Chondrocyte (in vitro differentiated cells): ENCODE measurements around the gene COL25A1. TPM values are rescaled to one million over a fixed set of nuclear protein-coding genes. Genes with fewer than 3 reads are reported as not detected.

Source experiments
- DNase-seq: peaks from one replicate; pipeline ENCODE4 v3.0.0; 2021; ENCODE audit warnings: mixed read lengths, low spot score
- H3K27ac Mint-ChIP-seq: one replicate; pipeline ENCODE4 v1.8.0; 2021; ENCODE audit warnings: mild to moderate bottlenecking, moderate library complexity, mixed read lengths; ENCODE audit not compliant: unreplicated experiment
- H3K27me3 Mint-ChIP-seq: 2 replicates; pipeline ENCODE4 v1.8.0; 2021; ENCODE audit warnings: low read depth, mixed read lengths
- H3K36me3 Mint-ChIP-seq: 2 replicates; pipeline ENCODE4 v1.8.0; 2021; ENCODE audit warnings: low read depth, mixed read lengths
- H3K4me1 Mint-ChIP-seq: 2 replicates; pipeline ENCODE4 v1.8.0; 2021; ENCODE audit warnings: low read depth, mild to moderate bottlenecking, mixed read lengths
- H3K4me3 Mint-ChIP-seq: one replicate; pipeline ENCODE4 v1.8.0; 2021; ENCODE audit warnings: mild to moderate bottlenecking, moderate library complexity, mixed read lengths; ENCODE audit not compliant: unreplicated experiment
- H3K9me3 Mint-ChIP-seq: 2 replicates; pipeline ENCODE4 v1.8.0; 2021; ENCODE audit warnings: low read depth, mixed read lengths
- CTCF ChIP-seq: fragments of 200-600 bp; sonication (generic); IDR thresholded peaks from 2 replicates; pipeline ENCODE4 v1.5.0; 2021; ENCODE audit warnings: antibody characterized with exemption, mild to moderate bottlenecking, moderate library complexity
- total RNA-seq: library from RNA; stranded (reverse); gene quantifications from 3 replicates; pipeline ENCODE4 v1.2.1, GENCODE V29; 2021

COL25A1 gene
- total RNA-seq, 1 donor from 2014 or later = 0.45 TPM

GRCh38 chr4:108799306-108799705 is 503.2 kb downstream of the COL25A1 start:
- Mint-ChIP-seq H3K27ac (no peak overlapping the region), H3K36me3 (no peaks in the 10 kb centered on the region), H3K4me1 (peaks cover 9% of the 10 kb centered on the region), H3K9me3 (no peaks in the 10 kb centered on the region), H3K4me3 (no peak overlapping the region), H3K27me3 (no peaks in the 10 kb centered on the region)
- no peak for DNase-seq
- TF ChIP-seq CTCF = no peak

- Mint-ChIP-seq H3K27ac (no peak overlapping the region), H3K4me1 (peaks cover 18% of the 10 kb centered on the region)
Observed at GRCh38 chr4:108796173-108796572, 506.3 kb downstream of the COL25A1 start.

GRCh38 chr4:108795733-108796132 is 506.7 kb downstream of the COL25A1 start:
- H3K4me3 Mint-ChIP-seq = no peak overlapping the region
- DNase-seq = no peak
- no peaks in the 10 kb centered on the region for H3K9me3 Mint-ChIP-seq
- no peaks in the 10 kb centered on the region for H3K27me3 Mint-ChIP-seq
- H3K36me3 Mint-ChIP-seq = no peaks in the 10 kb centered on the region
- no peak overlapping the region for H3K27ac Mint-ChIP-seq
- H3K4me1 Mint-ChIP-seq = peaks cover 18% of the 10 kb centered on the region
- no peak for TF ChIP-seq CTCF

More at GRCh38 chr4:108796173-108796572, 506.3 kb downstream of the COL25A1 start:
- H3K9me3 Mint-ChIP-seq = no peaks in the 10 kb centered on the region
- no peaks in the 10 kb centered on the region for H3K27me3 Mint-ChIP-seq
- no peak for DNase-seq
- no peak for TF ChIP-seq CTCF
- H3K4me3 Mint-ChIP-seq = no peak overlapping the region
- H3K36me3 Mint-ChIP-seq = no peaks in the 10 kb centered on the region

GRCh38 chr4:108794136-108794535 is 508.3 kb downstream of the COL25A1 start:
- H3K9me3 Mint-ChIP-seq = no peaks in the 10 kb centered on the region
- H3K27me3 Mint-ChIP-seq = no peaks in the 10 kb centered on the region
- H3K36me3 Mint-ChIP-seq = no peaks in the 10 kb centered on the region
- no peak for DNase-seq
- peaks cover 18% of the 10 kb centered on the region for H3K4me1 Mint-ChIP-seq
- H3K4me3 Mint-ChIP-seq = no peak overlapping the region
- TF ChIP-seq CTCF = no peak
- no peak overlapping the region for H3K27ac Mint-ChIP-seq

GRCh38 chr4:108793415-108793814 is 509.0 kb downstream of the COL25A1 start:
- H3K4me1 Mint-ChIP-seq = peaks cover 18% of the 10 kb centered on the region
- H3K36me3 Mint-ChIP-seq = no peaks in the 10 kb centered on the region
- no peak for DNase-seq
- no peak overlapping the region for H3K27ac Mint-ChIP-seq
- no peak for TF ChIP-seq CTCF
- no peaks in the 10 kb centered on the region for H3K9me3 Mint-ChIP-seq
- no peaks in the 10 kb centered on the region for H3K27me3 Mint-ChIP-seq
- H3K4me3 Mint-ChIP-seq = no peak overlapping the region
